Left kidney (tissue), 2 donors: ENCODE results near the gene ERC1. TPM values are rescaled to one million over a fixed set of nuclear protein-coding genes. Genes with fewer than 3 reads are reported as not detected.
"Not testable (repeated sequence)": the region's sequence is repeated elsewhere in the genome, so short reads cannot be mapped to it uniquely, and the experiment has no call there.

Experiments used
- DNase-seq: peaks from one replicate; pipeline ENCODE4 v3.0.0-alpha.2; 2013
- polyA plus RNA-seq: library from polyadenylated mRNA; unstranded; fragments of 120-200 nt; gene quantifications from one replicate; pipeline ENCODE4 v1.2.1, GENCODE V29; 2013; ENCODE audit not compliant: insufficient read length

The ERC1 gene
- polyA plus RNA-seq, 1 donor: 44.3 TPM

GRCh38 chr12:1022032-1022970, 31.3 kb downstream of the ERC1 start:
- DNase-seq: no peak

DNA sequence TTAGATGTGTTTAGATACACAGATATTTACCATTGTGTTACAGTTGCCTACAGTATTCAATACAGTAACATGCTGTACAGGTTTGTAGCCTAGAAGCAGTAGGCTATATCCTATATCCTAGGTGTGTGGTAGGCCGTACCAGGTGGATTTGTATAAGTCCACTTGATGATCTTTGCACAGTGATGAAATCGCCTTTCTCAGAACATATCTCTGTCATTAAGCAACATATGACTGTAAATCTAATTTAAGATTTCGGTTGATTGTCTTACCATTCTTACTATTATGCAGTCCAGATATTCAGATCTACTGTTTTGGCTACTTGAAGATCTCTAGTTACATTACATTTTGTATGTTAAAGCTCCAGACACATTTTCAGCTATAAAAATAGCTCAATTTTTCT, 39.8 kb downstream of the ERC1 start:
- no peak for DNase-seq

DNA sequence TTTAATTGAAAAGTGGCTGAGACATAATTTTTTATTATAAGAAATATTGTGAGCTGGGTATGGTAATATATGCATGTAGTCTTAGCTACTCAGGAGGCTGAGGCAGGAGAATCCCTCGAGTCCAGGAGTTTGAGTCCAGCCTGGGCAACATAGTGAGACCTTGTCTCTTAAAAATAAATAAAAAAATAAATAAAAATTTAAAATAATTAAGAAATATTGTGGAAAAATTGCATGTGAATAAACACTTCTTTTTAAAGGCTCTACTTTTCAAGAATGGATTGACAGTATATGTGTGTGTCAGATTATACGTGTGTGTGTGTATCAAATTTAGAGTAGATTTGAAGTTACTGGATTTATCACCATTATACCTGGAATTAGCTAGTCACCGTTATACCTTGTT, 43.2 kb downstream of the ERC1 start:
- no peak for DNase-seq

GRCh38 chr12:1034751-1035457, 43.9 kb downstream of the ERC1 start:
- DNase-seq: no peak

DNA sequence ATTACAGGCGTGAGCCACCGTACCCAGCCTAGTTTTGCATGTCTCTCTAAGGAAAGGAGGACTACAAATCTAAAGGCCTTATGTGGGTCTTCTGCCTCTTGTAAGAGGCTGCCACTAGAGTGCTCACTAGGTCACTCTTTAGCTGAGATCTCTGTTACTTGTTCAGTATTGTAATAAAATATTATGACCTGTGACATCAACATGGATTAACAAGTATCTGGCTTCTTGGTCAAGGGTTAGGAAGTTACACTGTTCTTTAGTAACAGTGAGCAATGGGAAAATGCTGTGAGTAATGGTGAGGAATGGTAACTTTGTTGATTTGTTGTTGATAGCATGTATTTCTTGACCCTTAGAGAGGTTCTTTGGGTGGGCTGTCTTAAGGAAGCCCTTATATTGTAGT, 50.5 kb downstream of the ERC1 start:
- no peak for DNase-seq

DNA sequence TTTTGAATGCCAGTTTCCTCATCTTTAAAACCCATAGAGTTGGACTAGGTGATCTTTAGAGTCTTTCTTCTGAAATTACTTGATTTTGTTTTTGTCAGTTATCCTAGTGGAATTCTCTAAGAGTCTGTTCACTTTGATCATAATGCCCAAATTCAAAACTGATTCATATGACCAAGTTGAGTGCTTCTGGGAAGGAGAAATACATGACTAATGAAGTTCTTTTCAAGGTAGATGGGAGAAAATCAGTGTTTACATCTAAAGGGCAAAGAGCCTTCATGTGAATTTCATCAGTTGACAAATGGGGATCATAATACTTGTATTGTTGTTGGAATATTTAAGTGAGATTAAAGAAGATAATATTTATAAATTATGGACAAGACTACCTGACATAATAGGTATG, 53.2 kb downstream of the ERC1 start:
- no peak for DNase-seq

DNA sequence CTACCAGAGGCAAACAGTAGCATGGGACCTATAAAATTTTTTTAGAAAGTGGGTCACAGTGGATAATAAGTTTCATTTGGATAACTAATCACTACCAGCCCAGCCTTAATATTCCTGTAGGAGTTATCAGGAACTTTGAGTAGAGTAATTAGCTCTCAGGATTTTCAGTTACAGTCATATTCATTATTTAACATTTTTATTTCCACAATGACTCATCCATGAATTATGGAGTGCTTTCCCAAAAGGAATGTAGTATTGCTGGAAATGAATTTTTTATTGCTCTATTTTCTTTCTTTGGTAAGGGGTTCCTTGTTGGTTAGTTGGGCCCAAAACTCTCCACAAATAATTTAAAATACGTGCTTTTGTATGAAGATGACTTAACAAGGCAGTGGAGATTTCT, 53.7 kb downstream of the ERC1 start:
- DNase-seq: no peak

GRCh38 chr12:1046727-1047126, 55.7 kb downstream of the ERC1 start:
- no peak for DNase-seq

DNA sequence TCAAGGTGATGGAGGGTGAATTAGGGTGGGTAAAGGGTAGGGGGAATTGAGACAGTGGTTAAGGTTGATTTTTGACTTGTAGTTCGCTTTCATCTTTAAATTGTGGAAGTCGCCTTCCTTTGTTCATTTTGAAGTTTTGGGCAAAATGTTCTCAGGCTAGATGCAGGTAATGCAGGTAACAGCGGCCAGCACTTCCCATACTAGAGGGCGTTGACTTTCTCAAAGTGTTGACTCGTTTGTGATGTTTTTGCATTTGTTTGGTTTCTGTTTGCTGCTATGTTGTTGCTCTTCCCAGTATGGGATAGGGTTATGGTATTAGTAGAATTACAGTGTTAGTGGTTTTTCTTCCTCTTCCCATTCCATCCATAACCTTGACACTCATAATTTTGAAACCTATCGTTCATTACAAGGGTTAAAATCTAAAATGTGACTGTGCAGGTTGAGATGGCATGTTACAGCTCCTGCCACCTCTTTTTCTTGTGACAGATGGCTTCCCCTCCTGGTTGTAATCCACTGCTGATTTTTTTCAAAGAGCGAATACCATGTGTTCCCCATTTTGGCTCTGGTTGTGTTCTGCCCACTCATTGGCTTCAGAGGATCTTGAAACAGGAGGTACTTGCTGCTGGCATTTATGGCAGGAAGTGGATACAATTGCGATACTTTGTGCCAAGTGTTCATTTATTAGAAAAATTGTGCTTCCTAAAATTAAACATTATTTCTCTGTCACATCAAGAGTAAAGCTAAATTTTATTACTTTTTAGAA, 57.1 kb downstream of the ERC1 start:
- DNase-seq: no peak

DNA sequence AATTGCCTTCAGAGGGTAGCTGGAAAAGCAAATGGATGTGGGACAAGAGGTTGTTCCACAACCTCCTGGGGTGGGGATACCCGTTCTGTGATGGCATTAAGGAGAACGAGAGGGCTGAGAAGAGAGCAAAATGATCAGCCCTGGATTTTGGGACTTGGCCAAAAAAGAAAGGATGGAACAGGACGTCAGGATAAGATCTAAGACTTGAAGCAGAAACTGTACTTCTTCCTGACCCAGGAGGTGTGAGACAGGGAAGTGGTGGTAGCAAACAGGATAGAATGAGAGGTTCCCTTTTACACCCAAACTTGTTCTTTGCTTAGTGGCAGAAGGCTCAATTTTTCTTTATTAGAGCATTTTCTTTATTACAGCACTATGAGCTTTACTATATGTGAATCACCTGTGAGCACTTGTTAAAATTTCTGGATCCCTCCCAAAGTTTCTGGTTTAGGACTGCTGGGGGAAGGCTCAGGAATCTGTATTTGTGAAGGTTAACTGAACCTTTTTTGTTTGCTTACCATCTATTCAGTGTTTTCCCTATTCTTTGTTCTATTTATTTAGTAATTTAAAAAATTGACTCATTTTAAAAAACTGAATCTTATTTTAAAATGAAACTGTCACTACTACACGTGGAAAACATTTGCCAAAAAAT, 59.2 kb downstream of the ERC1 start:
- DNase-seq: no peak

GRCh38 chr12:1051672-1052071, 60.6 kb downstream of the ERC1 start:
- not testable (repeated sequence) for DNase-seq

DNA sequence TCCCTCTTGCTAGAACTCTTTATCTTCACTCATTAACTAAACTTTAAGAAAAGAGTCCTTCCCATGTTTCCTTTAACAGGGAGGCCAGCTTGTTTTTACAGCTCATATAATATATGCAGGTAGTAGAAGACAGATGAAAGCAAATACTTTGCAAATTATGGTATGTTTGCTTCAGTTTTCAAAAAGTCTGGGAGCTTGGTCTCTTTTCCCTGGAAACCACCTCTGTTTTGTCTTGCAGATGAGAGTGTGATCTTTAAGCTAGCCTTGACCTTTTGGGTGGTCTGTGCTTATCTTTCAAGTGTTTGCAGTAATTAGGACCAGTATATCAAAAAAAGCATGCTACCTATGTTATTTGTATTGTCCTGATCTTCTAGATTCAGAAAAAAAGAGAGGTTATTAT, 62.7 kb downstream of the ERC1 start:
- no peak for DNase-seq

DNA sequence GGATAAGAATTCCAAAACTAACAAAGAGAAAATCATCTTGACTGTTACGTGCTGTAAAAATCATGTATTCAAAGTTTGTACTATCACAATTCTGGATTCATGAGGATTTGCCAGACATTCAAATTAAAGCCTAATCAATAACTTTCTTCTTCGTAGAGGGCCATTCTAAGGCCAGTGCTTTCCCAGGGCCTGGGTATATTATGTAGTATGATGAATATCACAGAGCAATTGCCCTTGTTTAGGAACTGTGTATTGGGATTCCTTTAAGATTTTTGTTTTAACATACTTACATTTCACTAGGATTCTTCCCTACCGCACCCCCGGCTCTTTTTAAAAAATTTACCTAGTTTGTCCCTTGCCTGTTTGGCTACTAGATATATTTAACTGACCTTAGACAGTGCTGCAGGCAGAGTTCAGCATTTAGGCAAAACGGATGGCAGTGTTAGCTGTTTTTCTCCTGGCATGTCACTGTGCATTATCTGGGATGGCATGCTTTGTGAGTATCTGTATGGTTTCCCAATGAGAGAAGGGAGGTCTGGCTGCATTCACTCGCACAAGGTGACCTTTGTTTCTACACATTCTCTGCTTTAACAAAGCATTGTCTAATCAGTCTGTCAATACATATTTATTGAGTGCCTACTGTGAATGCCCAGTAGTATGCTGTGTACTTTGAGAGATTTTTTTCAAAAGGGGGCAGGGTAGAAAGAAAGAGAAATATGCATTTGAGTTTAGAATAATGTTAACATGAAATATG, 63.3 kb downstream of the ERC1 start:
- no peak for DNase-seq

DNA sequence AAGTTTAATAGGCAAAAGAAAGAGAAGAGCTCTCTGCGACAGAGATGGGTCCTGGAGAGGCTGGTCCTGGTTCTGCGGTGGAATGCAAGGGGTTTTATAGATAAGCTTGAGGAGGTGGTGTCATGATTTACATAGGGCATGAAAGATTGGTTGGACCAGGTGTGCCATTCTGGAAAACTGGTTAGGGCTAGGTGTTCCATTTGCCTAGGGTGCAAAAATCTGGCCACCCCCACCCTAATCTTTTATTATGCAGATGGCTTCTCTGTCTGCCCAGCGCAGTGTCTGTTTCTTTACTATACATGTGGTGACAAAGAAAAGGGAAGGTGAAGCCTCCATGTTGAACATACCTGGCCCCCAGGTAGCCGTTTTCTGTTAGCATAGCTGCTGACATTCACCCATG, 65.4 kb downstream of the ERC1 start:
- DNase-seq: no peak

DNA sequence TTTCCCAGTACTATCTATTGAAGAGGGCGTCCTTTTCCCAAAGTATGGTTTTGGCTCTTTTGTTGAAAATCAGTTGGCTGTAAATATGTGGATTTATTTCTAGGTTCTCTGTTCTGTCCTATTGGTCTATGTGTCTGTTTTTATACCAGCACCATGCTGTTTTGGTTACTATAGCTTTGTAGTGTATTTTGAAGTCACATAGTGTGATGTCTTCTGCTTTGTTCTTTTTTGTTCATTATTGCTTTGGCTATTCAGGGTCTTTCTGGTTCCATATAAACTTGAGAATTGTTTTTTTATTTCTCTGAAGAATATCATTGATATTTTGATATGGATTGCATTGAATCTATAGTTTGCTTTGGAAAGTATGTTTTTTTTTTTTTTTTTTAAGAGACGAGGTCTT, 67.4 kb downstream of the ERC1 start:
- DNase-seq: no peak

DNA sequence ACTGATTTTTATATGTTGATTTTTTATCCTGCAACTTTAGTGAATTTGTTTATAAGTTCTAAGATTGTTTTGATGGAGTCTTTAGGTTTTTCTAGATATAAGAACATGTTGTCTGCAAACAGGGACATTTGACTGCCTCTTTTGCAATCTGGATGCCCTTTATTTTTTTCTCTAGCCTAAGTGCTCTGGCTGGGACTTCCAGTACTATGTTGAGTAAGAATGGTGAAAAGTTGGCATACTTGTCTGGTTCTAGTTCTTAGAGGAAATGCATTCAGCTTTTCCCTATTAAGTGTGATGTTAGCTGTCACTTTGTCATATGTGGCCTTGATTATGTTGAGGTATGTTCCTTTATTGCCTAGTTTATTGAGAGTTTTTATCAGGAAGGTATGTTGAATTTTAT, 68.1 kb downstream of the ERC1 start:
- DNase-seq: no peak

GRCh38 chr12:1063852-1064251, 72.8 kb downstream of the ERC1 start:
- DNase-seq: no peak

GRCh38 chr12:1064317-1064716, 73.3 kb downstream of the ERC1 start:
- DNase-seq: no peak

- no peak for DNase-seq
These were observed 74.6 kb downstream of the ERC1 start for GRCh38 chr12:1065629-1066028.

GRCh38 chr12:1069846-1070245, 78.8 kb downstream of the ERC1 start:
- no peak for DNase-seq

DNA sequence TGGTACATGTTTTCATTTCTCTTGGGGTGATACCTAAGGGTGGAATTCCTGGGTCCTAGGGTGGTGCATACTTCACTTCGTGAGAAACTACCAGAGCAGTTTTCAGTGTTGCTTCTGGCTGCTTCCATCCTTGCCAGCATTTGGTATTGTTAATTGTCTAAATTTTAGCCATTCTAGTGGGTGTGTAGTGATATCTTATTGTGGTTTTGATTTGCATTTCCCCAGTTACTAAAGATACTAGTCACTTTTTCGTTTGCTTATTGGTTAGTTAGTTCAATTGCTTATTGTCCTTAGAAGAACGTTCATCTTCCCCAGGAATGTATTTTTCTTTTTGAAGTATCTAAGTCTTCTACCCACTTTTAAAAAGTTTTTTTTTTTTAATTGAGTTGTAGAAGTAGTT, 80.2 kb downstream of the ERC1 start:
- no peak for DNase-seq

DNA sequence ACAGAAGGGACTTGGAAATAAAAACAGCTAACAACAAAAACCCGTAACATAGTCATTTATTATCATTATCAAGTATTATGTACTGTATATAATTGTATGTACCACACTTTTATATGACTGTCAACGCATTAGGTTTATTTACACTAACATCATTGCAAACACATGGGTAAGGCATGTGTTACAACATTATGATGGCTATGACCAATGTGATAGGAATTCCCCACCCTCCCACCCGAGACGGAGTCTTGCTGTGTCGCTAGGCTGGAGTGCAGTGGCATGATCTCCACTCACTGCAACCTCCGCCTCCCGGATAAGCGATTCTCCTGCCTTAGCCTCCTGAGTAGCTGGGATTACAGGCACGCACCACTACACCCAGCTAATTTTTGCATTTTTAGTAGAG, 82.6 kb downstream of the ERC1 start:
- no peak for DNase-seq
